ENCODE results near the gene GNG2.

DNA sequence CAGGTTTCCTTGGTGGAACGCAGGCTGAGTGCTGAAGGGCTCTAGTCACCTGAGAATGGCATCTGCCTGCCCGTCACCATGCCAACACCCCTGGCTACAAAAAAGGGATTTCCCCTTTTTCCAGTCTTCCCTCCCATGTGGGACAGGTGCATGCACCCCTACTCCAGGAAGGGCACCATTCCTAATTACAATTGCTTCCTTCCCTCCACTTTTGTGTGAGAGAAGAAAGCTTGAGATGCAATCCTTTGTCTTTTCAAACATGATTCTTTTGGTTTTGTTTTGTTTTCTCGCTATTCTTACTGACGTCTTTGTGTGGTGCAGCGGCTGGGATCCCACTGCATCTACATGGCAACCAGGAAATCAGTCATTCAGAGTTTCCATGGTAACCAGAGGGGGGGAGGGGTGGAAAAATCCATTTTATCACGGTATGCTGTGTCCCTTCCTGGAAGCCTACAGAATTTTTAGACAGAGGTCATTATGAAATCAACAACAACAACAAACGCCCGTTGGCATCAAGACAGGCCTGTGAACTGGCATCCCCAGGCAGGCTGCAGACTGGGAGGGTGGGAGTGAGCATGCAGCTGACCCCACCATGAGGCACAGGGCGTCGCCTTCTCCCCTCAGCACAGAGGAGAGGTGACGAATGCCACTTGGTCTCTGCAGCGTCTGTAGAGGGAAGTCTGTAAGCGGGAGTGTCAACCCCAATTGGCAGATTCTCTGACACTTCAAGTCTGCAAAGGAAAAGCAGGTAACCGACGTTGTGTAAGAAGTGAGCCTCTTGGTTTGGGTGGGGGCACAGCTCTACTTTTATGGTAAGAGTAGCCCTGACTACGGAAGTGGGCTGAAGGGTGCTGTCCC is 13.6 kb upstream of the GNG2 start:
- peak in 1 of 11 experiments; percentile 16 for TF ChIP-seq CTCF (IDR thresholded peaks at IDR 0.05 in 8 of 11, conservative IDR thresholded peaks at IDR 0.05 in 3 of 11)
- peak; percentile 80 to 91 (median 87) for TF ChIP-seq POLR2AphosphoS5 (IDR thresholded peaks at IDR 0.05)
- TF ChIP-seq POLR2A (IDR thresholded peaks at IDR 0.05), result peak in 1 of 3 donors; percentile 62
